GM12872 (cell line): ENCODE results near the gene DDC.

Experiments
- TF ChIP-seq, protein P1 (sequence below): IDR thresholded peaks from 3 replicates; pipeline ENCODE4 v1.5.1; 2011; ENCODE audit warnings: low read depth, mild to moderate bottlenecking, low read length, moderate library complexity; ENCODE audit not compliant: insufficient read depth

The DDC gene

DNA sequence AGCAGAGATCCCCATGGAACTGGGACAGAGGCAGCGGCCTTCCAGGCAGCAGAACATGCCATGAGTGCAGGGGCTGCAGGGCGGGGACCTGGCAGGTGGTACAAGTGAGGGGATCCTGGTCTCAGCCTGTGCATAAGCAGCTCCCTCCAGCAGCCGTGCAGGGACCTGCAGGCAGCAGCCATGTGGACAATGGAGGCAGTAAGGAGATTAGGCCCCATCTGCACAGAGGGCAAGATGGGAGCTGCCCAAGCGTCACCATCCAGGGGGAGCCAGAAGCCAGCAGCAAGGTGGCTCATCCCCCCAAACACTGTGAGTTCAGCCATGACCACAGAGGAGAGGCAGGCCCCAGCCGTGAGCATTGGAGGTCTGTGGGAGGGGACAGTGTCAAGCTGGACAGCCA is 3.1 kb downstream of the DDC start:
- TF ChIP-seq, protein P1, sequence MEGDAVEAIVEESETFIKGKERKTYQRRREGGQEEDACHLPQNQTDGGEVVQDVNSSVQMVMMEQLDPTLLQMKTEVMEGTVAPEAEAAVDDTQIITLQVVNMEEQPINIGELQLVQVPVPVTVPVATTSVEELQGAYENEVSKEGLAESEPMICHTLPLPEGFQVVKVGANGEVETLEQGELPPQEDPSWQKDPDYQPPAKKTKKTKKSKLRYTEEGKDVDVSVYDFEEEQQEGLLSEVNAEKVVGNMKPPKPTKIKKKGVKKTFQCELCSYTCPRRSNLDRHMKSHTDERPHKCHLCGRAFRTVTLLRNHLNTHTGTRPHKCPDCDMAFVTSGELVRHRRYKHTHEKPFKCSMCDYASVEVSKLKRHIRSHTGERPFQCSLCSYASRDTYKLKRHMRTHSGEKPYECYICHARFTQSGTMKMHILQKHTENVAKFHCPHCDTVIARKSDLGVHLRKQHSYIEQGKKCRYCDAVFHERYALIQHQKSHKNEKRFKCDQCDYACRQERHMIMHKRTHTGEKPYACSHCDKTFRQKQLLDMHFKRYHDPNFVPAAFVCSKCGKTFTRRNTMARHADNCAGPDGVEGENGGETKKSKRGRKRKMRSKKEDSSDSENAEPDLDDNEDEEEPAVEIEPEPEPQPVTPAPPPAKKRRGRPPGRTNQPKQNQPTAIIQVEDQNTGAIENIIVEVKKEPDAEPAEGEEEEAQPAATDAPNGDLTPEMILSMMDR, result no peak

GRCh38 chr7:50560865-50561351 is 4.3 kb downstream of the DDC start:
- TF ChIP-seq, protein P1, result no peak

DNA sequence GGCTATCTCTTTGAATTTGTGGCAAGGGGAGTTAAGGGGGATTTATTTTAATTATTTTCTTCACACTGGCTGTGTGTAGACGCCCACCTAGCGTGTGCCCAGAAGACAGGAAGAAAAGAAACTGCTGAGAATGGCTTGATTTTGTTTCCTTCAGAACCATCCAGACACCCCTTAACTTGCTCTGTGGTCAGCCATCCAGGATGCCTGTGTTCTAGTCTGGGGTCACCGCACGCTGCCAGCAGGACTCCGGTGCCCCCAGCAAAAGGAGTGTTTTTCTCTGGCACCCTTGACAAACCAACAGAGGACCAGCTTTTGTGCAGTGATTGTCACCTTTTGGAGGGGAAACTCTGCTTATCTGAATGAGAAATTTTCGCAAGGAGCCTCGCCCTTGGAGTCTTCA is 5.3 kb downstream of the DDC start:
- TF ChIP-seq, protein P1, result no peak

DNA sequence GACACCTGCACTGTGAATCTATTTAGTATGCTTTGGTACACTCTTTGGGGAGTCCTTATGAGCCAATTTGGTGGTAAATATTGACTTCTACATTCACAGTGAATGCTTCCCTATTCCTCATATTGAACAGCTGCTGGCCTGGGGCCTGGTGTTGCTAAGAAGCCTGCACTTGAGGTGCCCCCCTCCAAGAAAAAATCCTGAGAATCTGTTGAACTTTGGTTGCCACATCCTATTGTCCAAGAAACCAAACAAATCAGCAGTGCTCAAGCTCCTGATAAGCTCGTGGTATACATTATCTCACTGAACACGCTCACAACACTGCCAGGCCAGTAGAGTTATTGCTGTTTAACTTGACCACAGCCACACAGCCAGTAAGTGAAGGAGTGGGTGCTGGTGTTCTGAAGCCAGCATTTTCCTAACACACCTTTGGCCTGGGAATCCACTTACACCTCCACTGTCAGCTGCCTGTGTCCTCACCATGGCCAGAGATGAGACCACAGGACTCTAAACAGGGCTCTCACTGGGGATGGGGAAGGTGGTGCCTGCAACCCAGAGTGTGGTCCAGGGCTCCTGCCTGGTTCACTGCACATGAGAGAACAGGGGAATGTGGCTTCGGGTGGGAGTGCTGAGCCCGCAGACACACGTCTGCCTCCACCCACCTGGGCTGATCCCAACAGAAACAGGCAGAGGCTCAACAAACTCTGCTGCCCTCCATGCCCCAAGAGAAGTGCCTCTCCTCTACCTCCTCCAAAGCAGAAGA is 6.7 kb downstream of the DDC start:
- TF ChIP-seq, protein P1, result no peak

- TF ChIP-seq, protein P1, result no peak
Measured at GRCh38 chr7:50557099-50557498, 8.1 kb downstream of the DDC start.

- TF ChIP-seq, protein P1, result no peak
Measured at GRCh38 chr7:50556247-50556991, 8.8 kb downstream of the DDC start.

- TF ChIP-seq, protein P1, result no peak
Measured at GRCh38 chr7:50555594-50556140, 9.5 kb downstream of the DDC start.
